ENCODE data around the gene IRF5.

GRCh38 chr7:128888756-128889095 lies 49.0 kb upstream of the IRF5 start:
- no peak for TF ChIP-seq GATA2 (IDR thresholded peaks at IDR 0.05; ENCODE audit: low read depth, low read length)
- no peak for TF ChIP-seq GATA3 (IDR thresholded peaks at IDR 0.05; ENCODE audit: low read depth, low read length)
